ENCODE measurements around the gene TMBIM1. TPM values are rescaled to one million over a fixed set of nuclear protein-coding genes. Genes with fewer than 3 reads are reported as not detected.

Gene TMBIM1
- total and polyA plus RNA-seq, 9 of the 15 experiments (the other 6 are each of a cell fraction or from before 2014, with no cell fraction given), result 14.2 to 105 (median 47.0) TPM

- TF ChIP-seq, protein P1, sequence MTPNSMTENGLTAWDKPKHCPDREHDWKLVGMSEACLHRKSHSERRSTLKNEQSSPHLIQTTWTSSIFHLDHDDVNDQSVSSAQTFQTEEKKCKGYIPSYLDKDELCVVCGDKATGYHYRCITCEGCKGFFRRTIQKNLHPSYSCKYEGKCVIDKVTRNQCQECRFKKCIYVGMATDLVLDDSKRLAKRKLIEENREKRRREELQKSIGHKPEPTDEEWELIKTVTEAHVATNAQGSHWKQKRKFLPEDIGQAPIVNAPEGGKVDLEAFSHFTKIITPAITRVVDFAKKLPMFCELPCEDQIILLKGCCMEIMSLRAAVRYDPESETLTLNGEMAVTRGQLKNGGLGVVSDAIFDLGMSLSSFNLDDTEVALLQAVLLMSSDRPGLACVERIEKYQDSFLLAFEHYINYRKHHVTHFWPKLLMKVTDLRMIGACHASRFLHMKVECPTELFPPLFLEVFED (CRISPR knock-in tag; conservative IDR thresholded peaks at IDR 0.05), result no peak
- TF ChIP-seq ELF1 (tag; IDR thresholded peaks at IDR 0.05) (no peak), NELFE (IDR thresholded peaks at IDR 0.05; ENCODE audit: insufficient read depth, insufficient read length) (no peak), CXXC5 (CRISPR knock-in tag; IDR thresholded peaks at IDR 0.05) (no peak), MITF (IDR thresholded peaks at IDR 0.05) (no peak)
Measured at GRCh38 chr2:218305383-218305782, 13.1 kb upstream of the TMBIM1 start (continued).

- ChIA-PET CTCF (ENCODE audit: low intra/inter-chr PET ratio) (interaction anchor here (0.6 to 2.7 kb wide), 5 partner anchors 31 to 345 kb away, joined by 3 to 13 read pairs (median 7); partner anchors contain the start of genes AAMP, CATIP and PNKD), POLR2A (interaction anchor here (0.6 to 1.5 kb wide), 2 partner anchors 56 to 66 kb away, joined by 3 to 4 read pairs; no protein-coding TSS in a partner anchor)
- Histone ChIP-seq H4K20me1 (replicated peaks; ENCODE audit: control insufficient read depth, insufficient read depth, low read length) (no peaks in the 10 kb centered on the region), H3K9ac (ENCODE audit: insufficient read depth in 1 of 2, low read depth in 2 of 2, low read length in 2 of 2) (peak overlapping the region in 1 of 2 experiments; percentile 43; a peak in 2 of 4 replicates), H3K4me1 (replicated peaks in 1 of 2; ENCODE audit: control insufficient read depth in 2 of 2, insufficient read depth in 2 of 2, low read length in 2 of 2) (peaks cover 0 to 10% of the 10 kb centered on the region in 2 experiments; a peak in 3 of 5 replicates), H2AFZ (ENCODE audit: low read depth, low read length) (peak overlapping the region; percentile 93), H3K9me3 (replicated peaks; ENCODE audit: control insufficient read depth, insufficient read depth, low read depth, low read length) (no peaks in the 10 kb centered on the region), H3K9me1 (ENCODE audit: control insufficient read depth, insufficient read depth, low read length) (no peaks in the 10 kb centered on the region), H3K27me3 (ENCODE audit: control insufficient read depth in 2 of 2, insufficient read depth in 2 of 2, low read length in 2 of 2) (no peaks in the 10 kb centered on the region), H3K4me2 (ENCODE audit: insufficient read depth, low read length) (no peak overlapping the region), H3K4me3 (no peak overlapping the region), H3K79me2 (ENCODE audit: control insufficient read depth, insufficient read depth, low read length) (no peaks in the 10 kb centered on the region), H3K27ac (ENCODE audit: extremely low read depth, low read depth, low read length) (peak overlapping the region; percentile 59), H3K36me3 (ENCODE audit: control insufficient read depth, insufficient read depth, low read length) (no peaks in the 10 kb centered on the region)
- intact Hi-C loops (cut with micrococcal nuclease) (loop anchor here (1.0 to 5.0 kb wide), 5 partner anchors 55 to 546 kb away; partner anchors contain the start of gene CATIP), in situ Hi-C loops (cut with MboI) (loop anchor here (5.0 kb wide), 1 partner anchor 56 kb away; the partner anchor contains the start of gene CATIP)
- ATAC-seq, result peak; percentile 91
- WGBS (ENCODE audit: insufficient coverage, low coverage, missing lambda C conversion rate), result under 1% methylated on average over 9 of the region's 9 CpGs
- FAIRE-seq, result peak; percentile 99
- peak; percentile 38 to 89 (median 47) for DNase-seq (ENCODE audit: extremely low read depth in 1 of 4, low spot score in 3 of 4)
- BruUV-seq (replicated peaks), result no TSS peak
- TF ChIP-seq, protein P2, sequence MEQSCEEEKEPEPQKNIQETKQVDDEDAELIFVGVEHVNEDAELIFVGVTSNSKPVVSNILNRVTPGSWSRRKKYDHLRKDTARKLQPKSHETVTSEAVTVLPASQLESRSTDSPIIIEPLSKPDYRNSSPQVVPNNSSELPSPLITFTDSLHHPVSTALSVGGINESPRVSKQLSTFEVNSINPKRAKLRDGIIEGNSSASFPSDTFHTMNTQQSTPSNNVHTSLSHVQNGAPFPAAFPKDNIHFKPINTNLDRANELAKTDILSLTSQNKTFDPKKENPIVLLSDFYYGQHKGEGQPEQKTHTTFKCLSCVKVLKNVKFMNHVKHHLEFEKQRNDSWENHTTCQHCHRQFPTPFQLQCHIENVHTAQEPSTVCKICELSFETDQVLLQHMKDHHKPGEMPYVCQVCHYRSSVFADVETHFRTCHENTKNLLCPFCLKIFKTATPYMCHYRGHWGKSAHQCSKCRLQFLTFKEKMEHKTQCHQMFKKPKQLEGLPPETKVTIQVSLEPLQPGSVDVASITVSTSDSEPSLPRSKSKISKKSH (CRISPR knock-in tag; IDR thresholded peaks at IDR 0.05), result no peak
- 0 out of 2 replicates have a peak, but pooled peaks have one; percentile 30 for TF ChIP-seq JUND (IDR thresholded peaks at IDR 0.05; ENCODE audit: borderline replicate concordance, low read depth, low read length)
- TF ChIP-seq JUND (tag; IDR thresholded peaks at IDR 0.05; ENCODE audit: borderline replicate concordance, low read depth, low read length), result peak; percentile 10; the same call in 1 of the 3 replicates
- peak; percentile 52; the same call in 1 of the 2 replicates for TF ChIP-seq XRCC5 (IDR thresholded peaks at IDR 0.05; ENCODE audit: low read depth, low read length)
- TF ChIP-seq MTA3 (IDR thresholded peaks at IDR 0.05; ENCODE audit: borderline replicate concordance), result peak; percentile 35; the same call in 1 of the 2 replicates
- peak; percentile 66; the same call in 1 of the 2 replicates for TF ChIP-seq ZNF24 (IDR thresholded peaks at IDR 0.05)
- TF ChIP-seq DPF2 (IDR thresholded peaks at IDR 0.05), result no peak
- peak; percentile 26; the same call in 1 of the 2 replicates for TF ChIP-seq TOE1 (IDR thresholded peaks at IDR 0.05; ENCODE audit: borderline replicate concordance)
- no peak for TF ChIP-seq TOE1 (CRISPR knock-in tag; IDR thresholded peaks at IDR 0.05; ENCODE audit: borderline replicate concordance, low read depth)
- peak; percentile 23; the same call in 1 of the 2 replicates for TF ChIP-seq SOX6 (IDR thresholded peaks at IDR 0.05)
- no peak for TF ChIP-seq ZNF274 (IDR thresholded peaks at IDR 0.05; ENCODE audit: borderline replicate concordance, low read depth, low read length)
- TF ChIP-seq ADNP (tag; IDR thresholded peaks at IDR 0.05), result peak; percentile 87
Measured at GRCh38 chr2:218301176-218301819, 9.0 kb upstream of the TMBIM1 start.
